ENCODE results near the gene BOLL. TPM values are rescaled to one million over a fixed set of nuclear protein-coding genes. Genes with fewer than 3 reads are reported as not detected.
"Not testable (repeated sequence)": the region's sequence is repeated elsewhere in the genome, so short reads cannot be mapped to it uniquely, and the experiment has no call there.

The BOLL gene
- total and polyA plus RNA-seq, 3 experiments from 2014 or later, result not detected

GRCh38 chr2:197727011-197727410 is 58.1 kb downstream of the BOLL start:
- no peak overlapping the region for H3K27ac ChIP-seq (ENCODE audit: low read depth, low read length)
- ChIA-PET POLR2A (no interaction called here), CTCF (no interaction called here)
- no peaks in the 10 kb centered on the region for H3K36me3 ChIP-seq (ENCODE audit: insufficient read depth, low read length)
- no peaks in the 10 kb centered on the region for H3K9me3 ChIP-seq (ENCODE audit: low read length)
- Mint-ChIP-seq H3K36me3 (peaks cover 0 to 7% (median 2%) of the 10 kb centered on the region in 3 donors), H3K4me1 (no peaks in the 10 kb centered on the region), H3K9me3 (peaks cover 0 to 10% (median 5%) of the 10 kb centered on the region in 5 donors), H3K27ac (no peak overlapping the region), H3K27me3 (peaks cover 3 to 6% of the 10 kb centered on the region in 2 donors), H3K4me3 (no peak overlapping the region)
- H3K4me1 ChIP-seq (ENCODE audit: insufficient read depth, low read length), result no peaks in the 10 kb centered on the region
- H3K4me3 ChIP-seq (ENCODE audit: low read length), result no peak overlapping the region
- no peaks in the 10 kb centered on the region for H3K27me3 ChIP-seq (ENCODE audit: insufficient read depth, low read length, poor library complexity, severe bottlenecking)
- no peak for DNase-seq

DNA sequence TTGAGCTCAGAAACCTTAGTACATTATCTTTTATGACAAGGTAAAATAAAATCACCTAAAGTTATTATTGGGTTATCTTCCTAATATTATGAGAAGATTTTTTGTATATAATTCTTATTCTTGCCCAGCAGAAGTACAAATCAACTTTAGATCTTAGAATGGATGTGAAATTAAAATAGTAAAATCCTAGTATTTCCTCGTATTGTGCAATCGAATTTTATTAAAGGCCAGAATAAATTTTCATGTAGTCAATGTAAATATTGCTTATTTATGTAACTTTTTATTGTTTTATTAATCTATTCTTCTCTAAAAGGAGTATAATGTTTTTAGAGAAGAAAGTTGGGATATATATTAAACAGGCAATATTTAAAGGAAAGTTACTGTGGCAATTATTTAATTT is 67.3 kb downstream of the BOLL start:
- Mint-ChIP-seq H3K9me3 (no peaks in the 10 kb centered on the region), H3K4me1 (peaks cover 6 to 11% (median 7%) of the 10 kb centered on the region in 3 donors), H3K4me3 (no peak overlapping the region), H3K27me3 (no peaks in the 10 kb centered on the region), H3K36me3 (peaks cover 0 to 14% (median 4%) of the 10 kb centered on the region in 3 donors), H3K27ac (no peak overlapping the region)
- ChIA-PET POLR2A (no interaction called here), CTCF (no interaction called here)
- no peaks in the 10 kb centered on the region for H3K36me3 ChIP-seq (ENCODE audit: insufficient read depth, low read length)
- H3K27me3 ChIP-seq (ENCODE audit: insufficient read depth, low read length, poor library complexity, severe bottlenecking), result no peaks in the 10 kb centered on the region
- no peak for DNase-seq
- no peaks in the 10 kb centered on the region for H3K4me1 ChIP-seq (ENCODE audit: insufficient read depth, low read length)
- H3K27ac ChIP-seq (ENCODE audit: low read depth, low read length), result no peak overlapping the region
- H3K9me3 ChIP-seq (ENCODE audit: low read length), result no peaks in the 10 kb centered on the region
- H3K4me3 ChIP-seq (ENCODE audit: low read length), result no peak overlapping the region

GRCh38 chr2:197713271-197713670 is 71.8 kb downstream of the BOLL start:
- Histone ChIP-seq H3K36me3 (ENCODE audit: insufficient read depth, low read length) (peaks cover 7% of the 10 kb centered on the region), H3K27ac (ENCODE audit: low read depth, low read length) (no peak overlapping the region), H3K9me3 (ENCODE audit: low read length) (no peaks in the 10 kb centered on the region), H3K4me3 (ENCODE audit: low read length) (no peak overlapping the region), H3K27me3 (ENCODE audit: insufficient read depth, low read length, poor library complexity, severe bottlenecking) (no peaks in the 10 kb centered on the region), H3K4me1 (ENCODE audit: insufficient read depth, low read length) (peaks cover 7% of the 10 kb centered on the region)
- Mint-ChIP-seq H3K9me3 (no peaks in the 10 kb centered on the region), H3K27me3 (no peaks in the 10 kb centered on the region), H3K27ac (no peak overlapping the region), H3K4me1 (peaks cover 30 to 47% (median 40%) of the 10 kb centered on the region in 3 donors), H3K4me3 (no peak overlapping the region), H3K36me3 (peaks cover 4 to 48% (median 7%) of the 10 kb centered on the region in 3 donors)
- no peak for DNase-seq
- ChIA-PET CTCF (no interaction called here), POLR2A (no interaction called here)

DNA sequence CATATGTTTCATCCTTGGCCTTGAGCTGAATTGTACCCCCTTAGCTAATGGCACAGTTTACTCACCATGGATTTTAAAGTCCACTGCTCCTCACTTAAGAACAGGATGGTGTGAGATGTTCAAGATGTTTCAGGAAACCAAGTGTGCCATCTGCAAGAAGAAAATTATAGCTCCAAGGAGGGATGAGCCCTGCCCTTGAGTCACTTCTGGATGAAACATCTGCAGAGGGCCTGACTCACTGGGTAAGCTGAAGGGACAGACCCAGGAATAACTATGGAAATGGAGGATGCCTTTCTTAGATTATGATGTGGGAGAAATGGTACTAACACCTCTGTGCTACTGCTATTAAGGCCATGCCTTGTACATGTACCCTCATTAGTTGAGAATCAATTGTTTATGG is 73.5 kb downstream of the BOLL start:
- Histone ChIP-seq H3K27ac (ENCODE audit: low read depth, low read length) (no peak overlapping the region), H3K9me3 (ENCODE audit: low read length) (no peaks in the 10 kb centered on the region), H3K27me3 (ENCODE audit: insufficient read depth, low read length, poor library complexity, severe bottlenecking) (no peaks in the 10 kb centered on the region), H3K4me3 (ENCODE audit: low read length) (no peak overlapping the region), H3K4me1 (ENCODE audit: insufficient read depth, low read length) (peaks cover 22% of the 10 kb centered on the region), H3K36me3 (ENCODE audit: insufficient read depth, low read length) (peaks cover 7% of the 10 kb centered on the region)
- no peak for DNase-seq
- Mint-ChIP-seq H3K27ac (no peak overlapping the region), H3K36me3 (peaks cover 4 to 48% (median 7%) of the 10 kb centered on the region in 3 donors), H3K9me3 (no peaks in the 10 kb centered on the region), H3K27me3 (no peaks in the 10 kb centered on the region), H3K4me3 (no peak overlapping the region), H3K4me1 (peaks cover 40 to 61% (median 55%) of the 10 kb centered on the region in 3 donors)
- ChIA-PET POLR2A (no interaction called here), CTCF (no interaction called here)

DNA sequence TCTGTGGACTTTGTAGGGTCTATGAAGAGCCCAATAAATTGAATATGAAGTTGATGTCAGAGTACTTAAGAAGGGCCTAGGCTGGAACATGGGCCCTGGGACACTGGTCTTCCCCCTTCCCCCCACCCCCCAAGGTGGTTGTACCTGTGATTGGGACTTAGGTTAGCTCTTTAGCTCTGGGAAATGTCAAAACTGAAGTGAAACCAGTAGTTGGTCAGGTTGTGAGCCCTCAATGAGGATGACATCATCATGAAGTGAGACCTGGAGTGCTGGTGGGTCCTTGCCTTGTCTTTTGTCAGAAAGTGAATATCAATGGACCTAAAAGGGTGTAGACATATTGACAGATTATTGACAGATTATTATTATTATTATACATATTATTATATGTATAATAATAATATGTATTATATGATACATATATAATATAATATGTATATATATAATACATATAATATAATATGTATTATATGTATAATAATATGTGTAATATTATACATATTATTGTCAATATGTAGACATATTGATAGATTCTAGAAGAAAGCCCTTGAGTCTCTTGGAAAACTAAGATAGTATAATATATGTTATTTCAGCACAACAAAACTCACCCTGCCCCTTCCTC is 74.6 kb downstream of the BOLL start:
- no peak for DNase-seq
- Histone ChIP-seq H3K27ac (ENCODE audit: low read depth, low read length) (no peak overlapping the region), H3K36me3 (ENCODE audit: insufficient read depth, low read length) (peaks cover 7% of the 10 kb centered on the region), H3K4me1 (ENCODE audit: insufficient read depth, low read length) (peaks cover 30% of the 10 kb centered on the region), H3K9me3 (ENCODE audit: low read length) (no peaks in the 10 kb centered on the region), H3K4me3 (ENCODE audit: low read length) (no peak overlapping the region), H3K27me3 (ENCODE audit: insufficient read depth, low read length, poor library complexity, severe bottlenecking) (no peaks in the 10 kb centered on the region)
- no peak overlapping the region for H3K27ac Mint-ChIP-seq
- H3K36me3 Mint-ChIP-seq, result peaks cover 4 to 51% (median 6%) of the 10 kb centered on the region in 3 donors
- no peak overlapping the region for H3K4me3 Mint-ChIP-seq
- POLR2A ChIA-PET, result no interaction called here
- CTCF ChIA-PET, result no interaction called here
- no peaks in the 10 kb centered on the region for H3K27me3 Mint-ChIP-seq
- no peaks in the 10 kb centered on the region for H3K9me3 Mint-ChIP-seq
- peaks cover 48 to 70% (median 62%) of the 10 kb centered on the region in 3 donors for H3K4me1 Mint-ChIP-seq

DNA sequence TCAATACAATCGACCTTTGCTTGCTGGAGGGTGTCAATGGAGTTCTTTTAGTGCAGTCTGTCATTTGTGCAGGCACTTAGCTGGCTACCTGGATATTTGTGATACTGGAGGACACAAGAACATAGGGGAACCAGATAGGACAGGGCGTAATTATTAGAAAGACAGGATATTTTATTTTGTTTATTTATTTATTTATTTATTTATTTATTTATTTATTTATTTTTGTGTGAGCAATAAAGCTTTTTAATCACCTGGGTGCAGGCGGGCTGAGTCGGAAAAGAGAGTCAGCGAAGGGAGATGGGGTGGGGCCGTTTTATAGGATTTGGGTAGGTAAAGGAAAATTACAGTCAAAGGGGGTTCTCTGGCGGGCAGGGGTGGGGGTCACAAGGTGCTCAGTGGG is 76.0 kb downstream of the BOLL start:
- H3K9me3 ChIP-seq (ENCODE audit: low read length); H3K4me3 ChIP-seq (ENCODE audit: low read length); H3K36me3 ChIP-seq (ENCODE audit: insufficient read depth, low read length); H3K27me3 ChIP-seq (ENCODE audit: insufficient read depth, low read length, poor library complexity, severe bottlenecking); POLR2A ChIA-PET; CTCF ChIA-PET; DNase-seq; H3K27ac Mint-ChIP-seq; H3K27me3 Mint-ChIP-seq; H3K27ac ChIP-seq (ENCODE audit: low read depth, low read length); H3K9me3 Mint-ChIP-seq: not testable (repeated sequence)
- peak overlapping the region in 4 of 7 donors; percentile 10 to 42 (median 20) for H3K4me3 Mint-ChIP-seq
- peaks cover 53 to 73% (median 68%) of the 10 kb centered on the region in 3 donors for H3K4me1 Mint-ChIP-seq
- H3K36me3 Mint-ChIP-seq, result peaks cover 4 to 54% (median 5%) of the 10 kb centered on the region in 3 donors
- H3K4me1 ChIP-seq (ENCODE audit: insufficient read depth, low read length), result peaks cover 36% of the 10 kb centered on the region

GRCh38 chr2:197708331-197708730 is 76.8 kb downstream of the BOLL start:
- Mint-ChIP-seq H3K27me3 (no peaks in the 10 kb centered on the region), H3K9me3 (peaks cover 0 to 2% (median 0%) of the 10 kb centered on the region in 5 donors), H3K4me1 (peaks cover 52 to 73% (median 66%) of the 10 kb centered on the region in 3 donors), H3K4me3 (peak overlapping the region in 6 of 7 donors; percentile 12 to 59 (median 43)), H3K27ac (no peak overlapping the region), H3K36me3 (peaks cover 4 to 51% (median 5%) of the 10 kb centered on the region in 3 donors)
- no peak for DNase-seq
- H3K36me3 ChIP-seq (ENCODE audit: insufficient read depth, low read length), result peaks cover 7% of the 10 kb centered on the region
- H3K27me3 ChIP-seq (ENCODE audit: insufficient read depth, low read length, poor library complexity, severe bottlenecking), result no peaks in the 10 kb centered on the region
- no peaks in the 10 kb centered on the region for H3K9me3 ChIP-seq (ENCODE audit: low read length)
- H3K27ac ChIP-seq (ENCODE audit: low read depth, low read length), result no peak overlapping the region
- peaks cover 40% of the 10 kb centered on the region for H3K4me1 ChIP-seq (ENCODE audit: insufficient read depth, low read length)
- no peak overlapping the region for H3K4me3 ChIP-seq (ENCODE audit: low read length)
- ChIA-PET CTCF (no interaction called here), POLR2A (no interaction called here)

DNA sequence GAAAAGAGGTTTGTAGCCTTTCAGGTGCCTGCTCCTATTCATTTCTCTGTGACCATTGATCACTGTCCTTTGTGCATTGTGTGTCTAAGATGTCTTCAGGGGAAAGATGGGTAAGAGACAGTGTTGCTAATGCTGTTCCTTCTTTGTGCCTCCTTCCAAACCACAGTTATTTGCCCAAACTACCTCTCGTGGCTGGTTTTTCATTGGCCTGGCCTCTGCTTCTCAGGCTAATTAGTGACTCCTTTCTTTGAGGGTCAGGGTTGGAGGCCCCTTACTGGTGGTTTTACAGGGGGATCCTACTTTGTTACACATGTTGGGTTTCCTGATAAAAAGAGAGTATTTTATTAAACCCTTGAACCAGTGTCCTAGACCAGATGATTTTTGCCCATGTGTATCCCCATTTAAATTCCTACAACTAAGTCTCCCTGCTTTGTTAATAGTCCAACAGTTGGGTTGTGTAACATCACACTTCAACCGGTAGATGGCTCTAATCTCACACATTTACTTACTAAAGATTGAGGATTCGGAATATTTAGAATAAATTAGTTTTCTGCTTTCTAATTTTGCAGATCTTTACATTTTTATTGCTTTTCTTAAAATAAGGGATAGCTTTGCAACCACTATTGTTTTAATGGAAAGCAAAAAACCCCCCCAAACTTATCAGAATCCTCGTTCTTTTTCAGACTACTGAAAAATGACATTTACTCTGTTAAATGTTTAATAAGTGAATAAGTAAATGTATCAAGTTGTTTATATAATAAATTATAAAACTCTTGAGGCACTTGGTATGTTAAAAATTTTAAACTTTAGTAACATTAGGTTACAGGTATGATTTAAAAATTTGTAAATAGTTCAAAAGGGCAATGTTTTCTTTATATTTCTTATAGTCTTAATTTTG is 77.6 kb downstream of the BOLL start:
- peak overlapping the region; percentile 88 for H3K4me3 ChIP-seq (ENCODE audit: low read length)
- peak in 2 of 5 donors; percentile 22 to 30 for DNase-seq
- H3K36me3 ChIP-seq (ENCODE audit: insufficient read depth, low read length), result peaks cover 7% of the 10 kb centered on the region
- peak overlapping the region; percentile 86 to 95 (median 92) for H3K4me3 Mint-ChIP-seq
- POLR2A ChIA-PET, result interaction anchor here (2.8 kb wide), 1 partner anchor 192 kb away, joined by 13 read pairs; the partner anchor contains the start of gene MOB4
- H3K36me3 Mint-ChIP-seq, result peaks cover 4 to 44% (median 5%) of the 10 kb centered on the region in 3 donors
- no peaks in the 10 kb centered on the region for H3K27me3 Mint-ChIP-seq
- H3K27ac ChIP-seq (ENCODE audit: low read depth, low read length), result no peak overlapping the region
- H3K27ac Mint-ChIP-seq, result peak overlapping the region in 7 of 8 donors; percentile 17 to 91 (median 57)
- no peaks in the 10 kb centered on the region for H3K27me3 ChIP-seq (ENCODE audit: insufficient read depth, low read length, poor library complexity, severe bottlenecking)
- H3K4me1 ChIP-seq (ENCODE audit: insufficient read depth, low read length), result peaks cover 40% of the 10 kb centered on the region
- peaks cover 44 to 66% (median 58%) of the 10 kb centered on the region in 3 donors for H3K4me1 Mint-ChIP-seq
- H3K9me3 ChIP-seq (ENCODE audit: low read length), result no peaks in the 10 kb centered on the region
- CTCF ChIA-PET, result interaction anchor here (1.0 to 2.8 kb wide), 4 partner anchors 72 to 589 kb away, joined by 3 to 10 read pairs (median 4); partner anchors contain the start of genes HSPD1 and HSPE1
- H3K9me3 Mint-ChIP-seq, result peaks cover 0 to 2% (median 0%) of the 10 kb centered on the region in 5 donors

Measured in CD8-positive, alpha-beta memory T cell (primary cell).